KMS-11 (cell line): ENCODE measurements around the gene VAV1.

ENCODE experiments used
- H2AFZ ChIP-seq: fragments of 200-600 bp; sonication (generic); 2 replicates; pipeline ENCODE4 v1.6.1; 2016; ENCODE audit warnings: antibody characterized with exemption, mixed run types, low read depth
- H3K27ac ChIP-seq: fragments of 200-600 bp; sonication (generic); 2 replicates; pipeline ENCODE4 v1.6.1; 2016; ENCODE audit warnings: mild to moderate bottlenecking, mixed run types
- H3K27me3 ChIP-seq: fragments of 200-600 bp; sonication (generic); 2 replicates; pipeline ENCODE4 v1.6.1; 2017; ENCODE audit warnings: mild to moderate bottlenecking, low read depth, mixed run types, moderate library complexity; ENCODE audit not compliant: insufficient read depth
- H3K36me3 ChIP-seq: fragments of 200-600 bp; sonication (generic); 2 replicates; pipeline ENCODE4 v1.6.1; 2017; ENCODE audit warnings: mild to moderate bottlenecking, mixed run types; ENCODE audit not compliant: insufficient read depth
- H3K4me1 ChIP-seq: fragments of 200-600 bp; sonication (generic); 2 replicates; pipeline ENCODE4 v1.6.1; 2016; ENCODE audit warnings: mild to moderate bottlenecking, low read depth, mixed run types; ENCODE audit not compliant: poor library complexity, severe bottlenecking
- H3K4me2 ChIP-seq: fragments of 200-600 bp; sonication (generic); 2 replicates; pipeline ENCODE4 v1.7.0; 2016; ENCODE audit warnings: mild to moderate bottlenecking, mixed run types
- H3K4me3 ChIP-seq: fragments of 200-600 bp; sonication (generic); IDR thresholded peaks from 2 replicates; pipeline ENCODE4 v1.6.1; 2017; ENCODE audit warnings: low read depth, low read length, mixed read lengths; ENCODE audit not compliant: insufficient read depth
- H3K79me2 ChIP-seq: fragments of 200-600 bp; sonication (generic); 2 replicates; pipeline ENCODE4 v1.6.1; 2016; ENCODE audit warnings: low read depth, mixed run types; ENCODE audit not compliant: insufficient read depth
- H3K9ac ChIP-seq: fragments of 200-600 bp; sonication (generic); 2 replicates; pipeline ENCODE4 v1.6.1; 2016; ENCODE audit warnings: mild to moderate bottlenecking, mixed run types
- H4K20me1 ChIP-seq: fragments of 200-600 bp; sonication (generic); 2 replicates; pipeline ENCODE4 v1.6.1; 2016; ENCODE audit warnings: mild to moderate bottlenecking, mixed run types; ENCODE audit not compliant: insufficient read depth
- CTCF ChIP-seq: fragments of 200-600 bp; sonication (generic); conservative IDR thresholded peaks from 2 replicates; pipeline ENCODE4 v1.6.1; 2017; ENCODE audit warnings: low read depth, mild to moderate bottlenecking, antibody characterized with exemption, low read length, moderate library complexity, mixed read lengths

Gene VAV1

GRCh38 chr19:6779206-6779605 lies 6.7 kb downstream of the VAV1 start:
- H3K27ac ChIP-seq, result no peak overlapping the region
- peaks cover 54% of the 10 kb centered on the region for H3K4me1 ChIP-seq
- H2AFZ ChIP-seq, result no peak overlapping the region
- no peaks in the 10 kb centered on the region for H4K20me1 ChIP-seq
- no peaks in the 10 kb centered on the region for H3K36me3 ChIP-seq
- no peak overlapping the region for H3K9ac ChIP-seq
- H3K79me2 ChIP-seq, result peaks cover 60% of the 10 kb centered on the region
- no peak for TF ChIP-seq CTCF
- H3K27me3 ChIP-seq, result no peaks in the 10 kb centered on the region
- H3K4me2 ChIP-seq, result no peak overlapping the region
- H3K4me3 ChIP-seq, result no peak overlapping the region

- Histone ChIP-seq H3K79me2 (peaks cover 27% of the 10 kb centered on the region), H3K27ac (no peak overlapping the region), H3K4me1 (peaks cover 54% of the 10 kb centered on the region), H3K9ac (no peak overlapping the region), H3K4me3 (no peak overlapping the region), H4K20me1 (no peaks in the 10 kb centered on the region), H2AFZ (no peak overlapping the region), H3K27me3 (no peaks in the 10 kb centered on the region), H3K36me3 (no peaks in the 10 kb centered on the region), H3K4me2 (no peak overlapping the region)
- TF ChIP-seq CTCF, result no peak
Measured at GRCh38 chr19:6787393-6787792, 14.9 kb downstream of the VAV1 start.

- no peak for TF ChIP-seq CTCF
- Histone ChIP-seq H3K27ac (peak overlapping the region; percentile 80; the same call in 1 of the 2 replicates), H2AFZ (no peak overlapping the region), H3K4me3 (no peak overlapping the region), H3K4me2 (peak overlapping the region; percentile 94), H4K20me1 (no peaks in the 10 kb centered on the region), H3K9ac (no peak overlapping the region), H3K79me2 (peaks cover 36% of the 10 kb centered on the region), H3K36me3 (no peaks in the 10 kb centered on the region), H3K27me3 (no peaks in the 10 kb centered on the region), H3K4me1 (peaks cover 48% of the 10 kb centered on the region)
Measured at GRCh38 chr19:6788896-6789295, 16.4 kb downstream of the VAV1 start.

GRCh38 chr19:6790194-6791128 lies 18.0 kb downstream of the VAV1 start:
- no peaks in the 10 kb centered on the region for H3K36me3 ChIP-seq
- H3K79me2 ChIP-seq, result peaks cover 41% of the 10 kb centered on the region
- TF ChIP-seq CTCF, result no peak; the same call in 1 of the 2 replicates

More at GRCh38 chr19:6790194-6791128, 18.0 kb downstream of the VAV1 start:
- H3K9ac ChIP-seq, result peak overlapping the region; percentile 13; the same call in 1 of the 2 replicates
- H4K20me1 ChIP-seq, result no peaks in the 10 kb centered on the region
- no peak overlapping the region for H3K4me3 ChIP-seq
- peak overlapping the region; percentile 80 for H3K27ac ChIP-seq
- H2AFZ ChIP-seq, result no peak overlapping the region
- H3K4me2 ChIP-seq, result peak overlapping the region; percentile 94
- H3K4me1 ChIP-seq, result peaks cover 48% of the 10 kb centered on the region
- H3K27me3 ChIP-seq, result no peaks in the 10 kb centered on the region
